Measurements from ENCODE around the gene TMEM163. TPM values are rescaled to one million over a fixed set of nuclear protein-coding genes. Genes with fewer than 3 reads are reported as not detected.

Gene TMEM163
- total RNA-seq, 1 donor from 2014 or later, result not detected

DNA sequence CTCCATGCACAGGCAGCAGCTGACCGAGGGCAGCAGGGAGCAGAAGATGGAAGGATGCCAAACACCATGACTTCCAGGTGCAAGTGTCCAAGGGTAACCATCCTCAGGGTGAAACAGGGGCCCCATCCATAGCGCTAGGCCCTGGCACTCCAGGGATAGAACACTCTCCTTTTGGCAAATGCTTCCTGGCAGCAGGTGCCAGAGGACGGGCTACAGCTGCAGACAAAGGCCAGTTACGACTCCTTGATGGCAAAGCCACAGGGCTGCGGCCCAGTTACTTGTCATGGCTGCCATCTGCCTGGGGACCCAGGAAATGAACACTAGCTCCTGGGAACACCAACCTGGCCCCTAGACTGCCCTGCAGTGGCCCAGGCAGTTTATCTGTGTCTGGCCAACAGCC, 178.8 kb downstream of the TMEM163 start:
- Histone ChIP-seq H3K36me3 (ENCODE audit: control insufficient read depth, insufficient read depth, low read length) (no peaks in the 10 kb centered on the region), H3K4me3 (ENCODE audit: low read depth, low read length) (no peak overlapping the region), H3K27me3 (ENCODE audit: control insufficient read depth, insufficient read depth, low read length) (no peaks in the 10 kb centered on the region)
- TF ChIP-seq, protein P1, sequence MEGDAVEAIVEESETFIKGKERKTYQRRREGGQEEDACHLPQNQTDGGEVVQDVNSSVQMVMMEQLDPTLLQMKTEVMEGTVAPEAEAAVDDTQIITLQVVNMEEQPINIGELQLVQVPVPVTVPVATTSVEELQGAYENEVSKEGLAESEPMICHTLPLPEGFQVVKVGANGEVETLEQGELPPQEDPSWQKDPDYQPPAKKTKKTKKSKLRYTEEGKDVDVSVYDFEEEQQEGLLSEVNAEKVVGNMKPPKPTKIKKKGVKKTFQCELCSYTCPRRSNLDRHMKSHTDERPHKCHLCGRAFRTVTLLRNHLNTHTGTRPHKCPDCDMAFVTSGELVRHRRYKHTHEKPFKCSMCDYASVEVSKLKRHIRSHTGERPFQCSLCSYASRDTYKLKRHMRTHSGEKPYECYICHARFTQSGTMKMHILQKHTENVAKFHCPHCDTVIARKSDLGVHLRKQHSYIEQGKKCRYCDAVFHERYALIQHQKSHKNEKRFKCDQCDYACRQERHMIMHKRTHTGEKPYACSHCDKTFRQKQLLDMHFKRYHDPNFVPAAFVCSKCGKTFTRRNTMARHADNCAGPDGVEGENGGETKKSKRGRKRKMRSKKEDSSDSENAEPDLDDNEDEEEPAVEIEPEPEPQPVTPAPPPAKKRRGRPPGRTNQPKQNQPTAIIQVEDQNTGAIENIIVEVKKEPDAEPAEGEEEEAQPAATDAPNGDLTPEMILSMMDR (IDR thresholded peaks at IDR 0.05; ENCODE audit: insufficient read depth, low read length, severe bottlenecking), result no peak
- no peak for FAIRE-seq
- DNase-seq (ENCODE audit: low read depth), result no peak

DNA sequence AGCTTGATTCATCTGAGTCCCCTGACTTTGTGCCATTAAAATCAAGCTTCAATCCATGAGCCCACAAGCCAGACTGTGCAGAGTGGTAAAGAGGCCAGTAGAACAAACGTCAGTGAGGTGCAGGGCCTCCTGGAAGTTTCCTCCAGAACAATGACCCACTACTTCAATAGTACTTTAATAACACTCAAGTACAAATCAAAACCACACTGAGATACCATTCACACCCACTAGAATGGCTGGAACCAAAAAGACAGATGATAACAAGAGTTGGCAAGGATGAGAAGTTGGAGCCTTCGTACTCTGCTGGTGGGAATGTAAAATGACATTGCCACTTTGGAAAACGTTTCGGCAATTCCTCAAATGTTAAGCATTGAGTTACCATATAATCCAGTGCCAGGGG, 181.1 kb downstream of the TMEM163 start:
- FAIRE-seq (no peak), DNase-seq (ENCODE audit: low read depth) (no peak)
- H3K36me3 ChIP-seq (ENCODE audit: control insufficient read depth, insufficient read depth, low read length), result no peaks in the 10 kb centered on the region
- H3K27me3 ChIP-seq (ENCODE audit: control insufficient read depth, insufficient read depth, low read length), result peaks cover 3% of the 10 kb centered on the region
- no peak overlapping the region for H3K4me3 ChIP-seq (ENCODE audit: low read depth, low read length)
- TF ChIP-seq, protein P1 (IDR thresholded peaks at IDR 0.05; ENCODE audit: insufficient read depth, low read length, severe bottlenecking), result no peak

GRCh38 chr2:134537121-134537520, 181.7 kb downstream of the TMEM163 start:
- no peak for DNase-seq (ENCODE audit: low read depth)
- Histone ChIP-seq H3K27me3 (ENCODE audit: control insufficient read depth, insufficient read depth, low read length) (peaks cover 3% of the 10 kb centered on the region), H3K36me3 (ENCODE audit: control insufficient read depth, insufficient read depth, low read length) (no peaks in the 10 kb centered on the region), H3K4me3 (ENCODE audit: low read depth, low read length) (no peak overlapping the region)
- TF ChIP-seq, protein P1 (IDR thresholded peaks at IDR 0.05; ENCODE audit: insufficient read depth, low read length, severe bottlenecking), result no peak
- no peak for FAIRE-seq

DNA sequence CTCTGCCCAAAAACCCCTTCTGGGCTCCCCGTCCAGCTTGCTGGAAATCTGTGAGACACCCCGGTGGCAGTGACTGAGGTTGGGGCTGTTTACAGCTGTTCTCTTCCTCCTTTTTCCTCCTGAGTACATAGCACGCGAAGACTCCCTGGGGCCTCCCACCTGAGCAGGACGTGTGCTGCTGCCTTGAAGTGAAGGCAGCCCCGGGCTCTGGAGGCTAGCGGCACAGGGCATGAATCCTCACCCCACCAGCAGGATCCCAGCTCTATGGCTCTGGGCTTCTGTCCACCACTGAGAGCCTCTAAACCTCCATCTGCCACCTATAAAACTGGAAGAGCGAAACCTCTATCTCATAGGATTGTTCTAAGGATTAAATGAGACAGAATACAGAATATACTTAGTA, 182.5 kb downstream of the TMEM163 start:
- TF ChIP-seq, protein P1 (IDR thresholded peaks at IDR 0.05; ENCODE audit: insufficient read depth, low read length, severe bottlenecking), result no peak
- H3K27me3 ChIP-seq (ENCODE audit: control insufficient read depth, insufficient read depth, low read length), result peaks cover 3% of the 10 kb centered on the region
- DNase-seq (ENCODE audit: low read depth), result no peak
- no peak for FAIRE-seq
- no peak overlapping the region for H3K4me3 ChIP-seq (ENCODE audit: low read depth, low read length)
- no peaks in the 10 kb centered on the region for H3K36me3 ChIP-seq (ENCODE audit: control insufficient read depth, insufficient read depth, low read length)

DNA sequence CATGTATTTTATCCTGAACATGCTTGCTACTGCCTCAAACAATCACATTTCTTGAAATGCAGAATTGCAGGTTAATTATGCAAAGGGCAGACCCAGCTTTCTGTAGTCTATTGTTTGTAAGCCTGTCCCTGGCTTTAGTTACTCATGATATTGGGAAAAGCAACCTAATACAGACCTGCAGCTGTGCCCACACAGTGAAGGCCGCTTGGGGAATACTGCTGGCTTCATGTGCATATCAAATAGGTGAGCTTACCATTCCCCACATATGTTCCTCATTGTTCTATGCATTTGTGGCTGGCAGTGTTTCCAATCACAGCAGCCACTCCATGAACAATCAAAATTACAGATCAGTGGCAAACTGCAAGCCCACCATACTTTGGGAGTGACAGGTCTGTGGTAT, 186.3 kb downstream of the TMEM163 start:
- DNase-seq (ENCODE audit: low read depth), result no peak
- TF ChIP-seq, protein P1 (IDR thresholded peaks at IDR 0.05; ENCODE audit: insufficient read depth, low read length, severe bottlenecking), result no peak
- Histone ChIP-seq H3K27me3 (ENCODE audit: control insufficient read depth, insufficient read depth, low read length) (peaks cover 3% of the 10 kb centered on the region), H3K36me3 (ENCODE audit: control insufficient read depth, insufficient read depth, low read length) (no peaks in the 10 kb centered on the region), H3K4me3 (ENCODE audit: low read depth, low read length) (no peak overlapping the region)
- no peak for FAIRE-seq

- Histone ChIP-seq H3K4me3 (ENCODE audit: low read depth, low read length) (no peak overlapping the region), H3K27me3 (ENCODE audit: control insufficient read depth, insufficient read depth, low read length) (no peaks in the 10 kb centered on the region), H3K36me3 (ENCODE audit: control insufficient read depth, insufficient read depth, low read length) (no peaks in the 10 kb centered on the region)
- no peak for FAIRE-seq
- DNase-seq (ENCODE audit: low read depth), result no peak
- TF ChIP-seq, protein P1 (IDR thresholded peaks at IDR 0.05; ENCODE audit: insufficient read depth, low read length, severe bottlenecking), result no peak
Observed at GRCh38 chr2:134527381-134527780, 191.4 kb downstream of the TMEM163 start.
